GM18502 (cell line): ENCODE results near the gene FADD.

Experiments used
- ATAC-seq: cut with Tn5 transposase; IDR thresholded peaks from one replicate; pipeline ENCODE4 v1.9.1; 2021; ENCODE audit warnings: mild to moderate bottlenecking; ENCODE audit not compliant: unreplicated experiment, poor library complexity

Gene FADD, protein sequence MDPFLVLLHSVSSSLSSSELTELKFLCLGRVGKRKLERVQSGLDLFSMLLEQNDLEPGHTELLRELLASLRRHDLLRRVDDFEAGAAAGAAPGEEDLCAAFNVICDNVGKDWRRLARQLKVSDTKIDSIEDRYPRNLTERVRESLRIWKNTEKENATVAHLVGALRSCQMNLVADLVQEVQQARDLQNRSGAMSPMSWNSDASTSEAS

DNA sequence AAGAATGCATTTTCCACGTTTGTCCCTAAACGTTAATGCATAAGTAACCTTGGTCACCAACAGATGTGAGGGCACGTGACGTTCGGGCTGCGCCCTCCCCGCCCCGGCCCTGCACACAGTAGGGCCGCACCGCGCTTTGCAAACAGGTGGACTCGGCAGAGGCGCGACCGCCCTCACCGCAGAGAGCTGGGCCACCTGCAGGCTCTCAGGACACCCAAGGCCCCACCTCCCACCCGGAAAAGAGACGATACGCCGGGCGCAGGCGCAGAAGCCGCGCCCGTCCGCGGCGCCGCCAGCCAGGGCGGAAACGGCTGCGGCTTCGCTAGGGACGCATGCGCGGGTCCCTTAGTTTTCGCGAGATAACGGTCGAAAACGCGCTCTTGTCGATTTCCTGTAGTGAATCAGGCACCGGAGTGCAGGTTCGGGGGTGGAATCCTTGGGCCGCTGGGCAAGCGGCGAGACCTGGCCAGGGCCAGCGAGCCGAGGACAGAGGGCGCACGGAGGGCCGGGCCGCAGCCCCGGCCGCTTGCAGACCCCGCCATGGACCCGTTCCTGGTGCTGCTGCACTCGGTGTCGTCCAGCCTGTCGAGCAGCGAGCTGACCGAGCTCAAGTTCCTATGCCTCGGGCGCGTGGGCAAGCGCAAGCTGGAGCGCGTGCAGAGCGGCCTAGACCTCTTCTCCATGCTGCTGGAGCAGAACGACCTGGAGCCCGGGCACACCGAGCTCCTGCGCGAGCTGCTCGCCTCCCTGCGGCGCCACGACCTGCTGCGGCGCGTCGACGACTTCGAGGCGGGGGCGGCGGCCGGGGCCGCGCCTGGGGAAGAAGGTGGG lies at the start of gene FADD:
TSS of gene FADD (plus strand) at position 377 of the 831 bp plus-strand sequence. CDS start at position 541, 164 bp downstream.
- peak; percentile 78 for ATAC-seq

DNA sequence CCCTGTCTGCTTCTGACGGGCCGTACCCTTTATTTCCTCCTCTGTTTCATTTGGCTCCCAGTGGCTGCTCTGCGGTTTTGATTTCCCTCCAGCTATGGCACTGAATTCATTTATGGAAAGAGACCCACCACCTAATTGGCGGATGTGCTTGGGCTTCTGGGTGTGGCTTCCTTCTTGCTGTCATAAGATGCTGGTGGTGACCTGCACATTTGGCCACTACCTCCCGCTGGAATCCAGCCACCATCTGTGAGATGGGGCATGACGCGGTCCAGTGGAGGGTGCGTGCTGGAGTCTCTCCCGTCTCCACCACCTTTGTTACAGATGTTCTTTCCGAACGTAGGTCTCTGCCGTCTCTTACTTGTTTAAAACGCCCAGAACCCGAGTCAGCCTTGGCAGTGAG lies 47.7 kb upstream of the FADD start:
- no peak for ATAC-seq

DNA sequence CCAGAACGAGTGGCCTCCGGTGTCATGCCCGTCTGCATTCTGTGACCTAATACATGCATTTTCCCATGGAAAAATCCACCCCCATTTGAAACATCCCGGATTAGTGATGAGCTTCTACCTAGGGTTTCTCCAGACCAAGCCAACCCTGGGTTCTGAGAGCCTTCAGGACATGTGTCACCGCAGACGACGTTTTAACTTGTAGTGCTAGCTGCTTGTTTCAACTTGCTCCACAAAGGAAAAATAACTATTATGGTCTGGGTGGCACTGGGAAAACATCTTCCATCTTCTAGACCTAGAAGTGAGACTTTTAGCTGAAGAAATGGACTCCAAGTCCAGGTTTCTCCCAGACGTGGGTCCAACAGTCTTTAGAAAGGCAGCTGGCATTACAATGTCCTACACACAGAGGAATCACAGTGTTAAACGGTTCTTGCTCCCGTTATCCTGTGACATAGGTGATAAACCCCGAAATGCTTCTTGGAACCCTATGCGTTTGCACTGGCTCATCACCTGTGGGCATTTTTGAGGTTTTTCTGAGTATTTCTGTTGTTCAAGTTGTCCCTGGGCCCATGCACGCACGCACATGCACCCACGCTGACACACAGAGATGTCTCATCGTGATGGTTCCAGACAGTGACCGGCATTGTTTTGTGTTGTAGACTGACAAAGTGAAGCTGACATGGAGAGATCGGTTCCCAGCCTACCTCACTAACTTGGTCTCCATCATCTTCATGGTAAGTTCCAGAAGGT lies 46.6 kb upstream of the FADD start:
- ATAC-seq: no peak

DNA sequence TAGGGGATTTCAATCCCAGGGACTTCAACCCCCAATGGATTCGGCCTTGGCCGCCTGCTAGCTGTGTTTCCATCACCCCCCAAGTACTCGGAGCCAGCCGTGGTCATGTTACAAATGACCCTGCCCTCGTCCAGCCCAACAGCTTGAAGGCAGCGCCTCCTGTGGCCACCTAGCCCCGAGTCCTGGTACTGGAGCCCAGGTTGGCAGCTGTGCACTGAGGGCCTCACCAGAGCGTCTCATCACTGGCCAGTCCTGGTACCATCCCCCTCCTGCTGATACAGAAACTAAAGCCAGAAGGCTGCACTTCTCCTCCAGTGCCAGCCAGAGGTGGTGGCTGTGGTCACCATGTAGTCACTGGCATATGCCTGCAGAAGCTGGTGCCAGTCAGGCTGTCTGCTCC lies 44.9 kb upstream of the FADD start:
- no peak for ATAC-seq

DNA sequence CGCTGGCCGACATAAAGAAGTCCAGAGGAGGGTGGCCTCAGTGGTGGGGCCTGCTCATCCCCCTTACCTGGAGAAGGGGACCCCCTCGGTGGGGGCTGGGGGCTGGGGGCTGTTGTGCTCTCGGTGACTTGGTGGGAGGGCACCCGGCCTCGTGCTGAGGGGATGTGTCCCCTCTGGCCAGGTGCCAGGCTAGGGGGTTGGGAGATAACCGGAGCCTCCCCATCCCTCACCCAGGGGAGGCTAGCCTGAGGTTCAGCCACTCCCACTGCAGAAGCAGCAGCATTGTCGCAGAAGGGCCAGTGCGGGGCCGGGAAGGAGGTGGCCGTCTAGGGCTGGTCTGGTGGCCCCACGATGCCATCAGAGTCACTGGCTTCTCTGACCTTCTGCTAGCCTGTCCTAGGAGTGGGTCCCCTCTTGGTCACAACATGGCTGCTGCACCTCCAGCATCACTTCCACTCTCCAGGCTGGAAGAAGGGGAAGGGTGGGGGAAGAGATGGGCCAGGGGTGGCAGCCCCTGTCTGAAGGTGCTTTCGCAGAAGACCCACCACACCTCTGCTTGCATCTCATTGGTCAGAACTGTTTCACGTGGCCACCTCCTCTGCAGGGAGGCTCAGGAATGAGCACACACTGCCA lies 44.2 kb upstream of the FADD start:
- ATAC-seq: no peak

DNA sequence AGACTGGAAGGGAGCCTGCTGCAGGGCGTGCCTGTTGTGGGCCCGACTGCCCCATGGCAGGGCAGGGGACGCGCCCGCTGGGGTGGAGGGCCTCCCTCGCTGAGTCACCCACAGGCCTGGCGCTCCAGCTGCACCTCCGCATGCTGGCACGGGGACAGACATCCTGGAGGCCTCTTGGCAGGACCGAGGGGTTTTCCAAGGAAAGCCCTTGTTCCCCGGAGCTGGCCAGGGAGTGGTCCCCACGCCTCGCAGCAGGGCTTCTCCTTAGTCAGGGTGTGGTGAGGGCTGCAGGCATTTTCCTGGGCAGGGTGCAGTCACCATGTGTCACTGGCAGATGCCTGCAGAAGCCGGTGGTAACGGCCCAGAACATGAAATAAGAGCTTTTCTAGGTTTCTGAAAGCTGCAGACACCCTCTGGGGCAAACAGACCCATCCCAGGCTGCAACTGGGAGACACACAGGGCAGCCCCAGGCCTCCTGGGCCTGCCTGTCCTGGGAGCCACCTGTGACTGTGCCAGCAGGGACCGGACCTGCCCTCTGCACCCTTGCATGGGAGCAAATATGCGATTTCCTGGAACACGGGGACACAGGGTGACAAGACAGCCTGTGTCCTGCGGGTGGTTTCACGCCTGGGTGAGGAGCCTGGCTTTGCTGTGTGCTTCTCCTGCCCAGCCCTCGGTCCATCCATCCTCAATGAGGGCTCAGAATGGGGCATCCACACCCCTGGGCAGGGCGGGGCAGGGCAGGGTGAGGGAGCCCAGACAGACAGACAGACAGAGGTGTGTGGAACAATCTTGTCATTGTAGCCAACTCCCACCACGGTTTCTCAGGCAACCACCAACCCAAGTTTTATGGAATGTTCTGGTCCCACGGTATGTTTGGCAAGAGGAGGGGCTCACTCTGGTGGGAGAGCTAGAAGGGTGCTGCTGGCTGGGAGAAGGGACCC lies 43.2 kb upstream of the FADD start:
- no peak for ATAC-seq

DNA sequence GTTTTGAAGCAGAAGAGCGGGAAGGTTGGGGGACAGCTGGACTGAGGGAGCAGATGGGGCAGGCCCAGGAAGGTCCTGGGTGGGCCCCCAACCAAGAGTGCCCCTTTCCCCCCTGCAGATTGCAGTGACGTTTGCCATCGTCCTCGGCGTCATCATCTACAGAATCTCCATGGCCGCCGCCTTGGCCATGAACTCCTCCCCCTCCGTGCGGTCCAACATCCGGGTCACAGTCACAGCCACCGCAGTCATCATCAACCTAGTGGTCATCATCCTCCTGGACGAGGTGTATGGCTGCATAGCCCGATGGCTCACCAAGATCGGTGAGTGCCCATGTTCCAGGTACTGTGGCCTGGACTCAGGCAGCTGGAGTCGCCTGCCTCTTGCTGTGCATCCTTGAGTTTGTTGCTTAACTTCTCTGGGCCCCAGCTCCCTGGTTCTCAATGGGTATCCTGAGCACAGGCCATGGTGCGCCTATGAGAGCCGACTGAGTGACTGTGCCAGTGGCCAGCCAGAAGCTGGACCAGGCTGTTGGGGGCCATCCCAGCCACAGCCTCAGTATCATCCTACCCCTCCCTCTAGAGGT lies 42.0 kb upstream of the FADD start:
- ATAC-seq: no peak

DNA sequence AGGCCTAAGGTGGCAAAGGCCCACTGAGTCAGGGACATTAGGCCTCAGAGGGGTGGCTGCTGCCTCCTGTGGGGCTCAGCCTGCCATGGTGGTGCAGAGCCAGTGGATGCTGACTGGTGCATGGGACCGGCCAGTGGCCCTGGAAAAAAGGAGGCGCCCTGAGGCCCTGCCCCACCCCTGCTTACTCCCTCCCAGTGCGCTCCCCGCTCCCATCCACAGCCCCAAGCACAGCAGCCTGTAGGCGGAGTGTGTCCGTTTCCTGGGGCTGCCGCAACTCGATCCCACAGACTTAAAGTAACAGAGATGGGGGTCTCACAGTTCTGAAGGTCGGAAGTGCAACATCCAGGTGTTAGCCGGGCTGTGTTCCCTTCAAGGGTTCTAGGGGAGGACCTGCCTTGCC lies 38.4 kb upstream of the FADD start:
- no peak for ATAC-seq

DNA sequence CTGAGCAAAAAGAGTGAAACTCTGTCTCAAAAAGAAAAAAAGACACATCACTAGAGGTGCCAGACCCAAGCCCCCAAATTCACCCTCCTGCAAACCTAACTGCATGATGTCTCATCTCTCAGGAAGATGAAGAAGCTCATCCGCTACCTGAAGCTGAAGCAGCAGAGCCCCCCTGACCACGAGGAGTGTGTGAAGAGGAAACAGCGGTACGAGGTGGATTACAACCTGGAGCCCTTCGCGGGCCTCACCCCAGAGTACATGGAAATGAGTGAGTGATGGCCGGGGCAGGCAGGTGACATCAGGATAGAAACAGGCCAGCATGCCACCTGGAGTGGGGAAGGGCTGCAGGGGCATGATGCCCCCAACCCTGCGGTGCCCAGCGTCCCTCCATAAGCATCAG lies 36.0 kb upstream of the FADD start:
- no peak for ATAC-seq

DNA sequence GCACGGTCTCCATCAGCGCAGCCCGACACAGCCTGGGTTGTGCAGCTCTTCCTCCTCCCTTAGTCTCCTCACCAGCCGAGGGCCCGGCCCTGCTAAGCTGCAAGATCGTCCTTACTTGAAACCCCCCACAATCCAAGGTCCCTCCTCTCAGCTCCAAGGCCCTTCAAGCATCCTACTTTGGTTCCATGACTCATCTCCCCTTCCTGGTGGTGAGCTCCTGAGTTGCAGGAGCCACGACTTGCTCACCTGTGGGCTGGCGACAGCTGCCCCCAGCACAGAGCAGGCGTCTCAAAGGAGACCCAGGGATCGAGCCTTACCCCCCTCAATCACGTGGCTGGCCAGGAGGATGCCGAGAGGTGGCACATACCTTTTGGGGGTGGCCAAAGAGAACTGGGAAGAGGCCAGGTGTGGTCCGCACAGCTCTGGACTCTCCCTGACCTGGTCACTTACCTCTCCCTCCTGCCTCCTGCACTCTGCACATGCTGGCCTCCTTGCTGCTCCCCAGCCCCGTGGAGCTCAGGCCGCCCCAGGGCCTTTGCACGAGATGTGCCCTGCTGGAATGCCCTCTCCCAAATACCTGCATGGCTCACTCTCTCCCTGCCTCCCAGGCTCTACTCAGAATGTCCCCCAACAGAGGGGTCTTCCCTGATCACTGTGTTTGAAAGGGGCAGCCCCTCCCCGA lies 35.2 kb upstream of the FADD start:
- no peak for ATAC-seq

DNA sequence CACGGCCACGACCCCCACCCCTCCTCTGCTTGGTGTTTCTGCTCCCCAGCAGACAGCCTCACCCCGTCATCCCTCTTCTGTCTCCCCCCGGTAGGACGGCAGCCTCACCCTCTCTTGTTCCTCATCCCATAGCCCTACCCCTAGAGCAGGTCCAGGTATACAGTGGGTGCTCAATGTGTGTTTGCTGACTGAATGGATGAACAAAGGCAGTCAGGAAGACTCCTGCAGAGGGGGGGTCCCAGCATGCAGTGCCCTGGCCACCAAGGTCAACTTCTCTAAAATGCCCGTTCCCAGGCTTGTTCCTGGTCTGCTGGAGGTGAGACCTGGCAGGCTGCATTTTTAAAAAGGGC lies 34.7 kb upstream of the FADD start:
- ATAC-seq: no peak

DNA sequence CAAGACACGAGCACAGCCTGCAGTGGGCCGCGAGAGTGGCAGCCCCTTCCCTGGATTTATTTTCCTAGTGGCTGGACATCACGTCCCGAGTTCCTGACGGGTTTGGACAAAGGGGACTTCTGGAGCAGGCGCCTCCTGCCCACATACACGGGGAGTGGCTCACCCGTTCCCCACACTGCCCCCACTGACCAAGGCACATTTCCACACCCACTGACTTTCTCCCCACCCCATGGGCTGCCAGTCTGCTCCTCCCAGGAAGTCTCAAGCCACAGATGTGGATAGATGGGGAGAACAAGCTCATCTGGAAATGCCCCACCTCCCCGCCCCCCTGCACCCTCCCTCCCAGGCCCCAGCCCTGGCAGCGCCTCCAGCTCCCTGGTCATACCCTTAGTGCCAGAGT lies 34.0 kb upstream of the FADD start:
- ATAC-seq: no peak

DNA sequence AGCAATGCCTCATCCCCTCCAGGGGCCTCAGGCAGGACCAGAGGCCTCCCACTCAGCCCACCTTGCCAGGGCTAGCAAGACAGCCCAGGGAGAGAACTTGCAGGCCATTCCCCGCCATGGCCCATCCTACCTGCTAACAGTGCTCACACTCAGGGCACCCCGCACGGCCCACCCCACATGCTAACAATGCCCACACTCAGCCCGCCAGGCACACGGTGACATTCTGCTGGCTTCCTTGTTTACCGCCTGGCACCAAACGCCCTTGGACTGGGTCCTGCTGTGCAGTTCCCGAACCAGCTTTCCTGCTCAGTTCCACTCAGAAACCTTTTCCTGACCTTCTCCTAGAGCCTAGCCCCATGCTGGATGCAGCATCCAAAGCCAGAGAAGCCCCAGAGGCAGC lies 33.5 kb upstream of the FADD start:
- ATAC-seq: no peak

DNA sequence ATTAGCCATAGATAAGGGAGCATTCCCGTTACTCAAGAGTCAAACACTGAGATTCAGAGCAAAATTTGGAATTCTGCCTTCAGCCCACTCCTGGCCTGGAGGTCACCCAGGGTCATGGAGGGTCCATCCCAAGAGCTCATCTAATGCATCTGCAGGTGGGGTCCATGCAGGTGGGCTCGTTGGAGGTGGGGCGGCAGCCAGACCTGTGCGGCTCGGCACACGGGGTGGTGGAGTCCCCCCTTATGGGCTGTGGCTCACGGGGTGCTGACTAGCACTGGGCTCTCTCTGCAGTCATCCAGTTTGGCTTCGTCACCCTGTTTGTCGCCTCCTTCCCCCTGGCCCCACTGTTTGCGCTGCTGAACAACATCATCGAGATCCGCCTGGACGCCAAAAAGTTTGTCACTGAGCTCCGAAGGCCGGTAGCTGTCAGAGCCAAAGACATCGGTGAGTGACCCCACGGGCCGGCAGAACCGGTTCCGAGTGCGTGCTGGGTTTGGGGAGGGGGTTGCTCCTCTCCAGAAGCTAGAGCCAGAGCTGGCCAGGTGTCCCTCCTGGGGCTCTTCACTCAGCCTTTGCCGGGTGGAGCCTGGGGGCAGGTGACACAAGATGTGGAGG lies 32.4 kb upstream of the FADD start:
- no peak for ATAC-seq

DNA sequence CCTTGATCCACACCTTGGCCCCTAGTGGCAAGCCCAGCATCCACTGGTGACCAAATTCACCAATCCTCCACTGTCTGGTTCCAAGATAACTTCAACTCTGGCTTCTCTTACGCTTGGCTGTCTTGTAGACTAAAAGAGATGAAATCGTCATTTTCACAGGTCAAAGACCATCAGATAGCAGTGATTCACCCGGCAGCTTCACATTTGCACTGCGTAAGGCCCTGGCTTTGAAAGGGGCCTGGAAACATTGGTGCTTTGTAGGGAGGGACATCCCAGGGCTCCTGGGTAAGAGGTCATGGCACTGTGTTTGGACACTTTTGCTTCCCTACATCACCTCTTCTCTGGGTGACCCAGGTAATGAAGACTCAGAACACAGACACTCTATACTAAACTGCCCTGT lies 30.1 kb upstream of the FADD start:
- no peak for ATAC-seq

DNA sequence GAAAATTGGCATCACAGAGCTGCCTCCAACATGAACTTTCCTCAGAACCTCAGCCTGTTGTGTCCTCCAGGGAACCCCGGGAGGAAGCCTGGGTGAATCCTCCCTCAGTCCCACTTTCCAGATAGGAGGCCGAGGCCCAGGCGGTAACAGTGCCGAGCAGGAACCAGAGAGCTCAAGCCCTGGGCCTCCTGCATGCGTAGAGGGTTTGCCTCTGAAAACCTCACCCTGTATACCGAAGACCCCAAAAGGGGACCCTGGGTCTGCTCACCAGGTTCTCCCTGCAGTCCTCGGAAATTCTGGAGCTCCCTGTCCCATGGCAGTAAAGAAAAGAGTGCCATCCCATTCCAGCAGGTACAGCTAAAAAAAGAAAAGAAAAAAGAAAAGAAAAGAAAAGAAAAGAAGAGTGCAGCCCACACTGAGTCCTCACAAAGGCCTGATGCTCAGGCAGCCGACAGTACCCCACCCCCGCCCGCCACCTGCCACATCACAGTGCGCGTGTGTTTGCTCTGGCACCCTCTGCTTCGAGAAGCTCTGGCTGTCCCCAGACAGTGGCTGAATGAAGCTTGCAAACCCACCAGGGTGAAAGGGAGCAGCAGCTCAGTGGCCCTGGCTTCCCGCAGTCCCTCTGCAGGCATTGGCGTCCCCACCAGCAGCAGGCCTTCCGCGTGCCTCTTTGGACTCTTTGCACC lies 28.4 kb upstream of the FADD start:
- ATAC-seq: no peak

DNA sequence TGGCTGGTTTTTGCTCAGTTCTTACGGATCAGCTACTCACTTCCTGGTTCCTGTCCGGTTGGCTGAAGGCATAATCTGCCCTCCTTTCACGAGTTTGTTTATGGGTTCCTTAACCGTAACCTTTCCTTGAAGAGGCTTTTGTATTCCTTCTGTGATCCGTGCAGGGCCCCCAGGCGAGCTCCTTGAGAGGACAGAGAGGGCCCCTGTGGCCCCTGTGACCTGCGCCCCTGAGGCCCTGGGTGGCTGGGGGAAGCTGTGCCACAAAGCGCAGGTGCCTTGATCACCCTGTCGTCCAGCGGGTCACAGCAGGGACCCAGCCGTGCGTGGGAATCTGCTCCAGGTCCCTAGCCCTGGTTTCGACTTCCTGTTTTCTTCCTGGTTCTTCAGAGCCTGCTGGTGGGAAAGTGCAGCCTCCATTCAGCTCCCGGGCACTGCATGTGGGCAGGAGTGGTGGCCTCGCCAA lies 27.8 kb upstream of the FADD start:
- ATAC-seq: no peak
